CD4-positive, alpha-beta T cell treated with Interleukin-4 for 1 hour (primary cell): Measurements from ENCODE around the gene SPEM1.

ENCODE experiments used
- DNase-seq, 2 donors: peaks; one replicate each; pipeline ENCODE4 v3.0.0-alpha.2; 2020 to 2022

The SPEM1 gene

GRCh38 chr17:7423679-7424078 is 3.6 kb downstream of the SPEM1 start:
- DNase-seq: no peak

- DNase-seq: no peak
Measured at GRCh38 chr17:7425316-7425715, 5.2 kb downstream of the SPEM1 start, which contains the start of gene SPEM2. SPEM2 (plus strand) TSS chr17:7425616; CDS start chr17:7425689, 73 bp downstream.

GRCh38 chr17:7425756-7426155 is 5.6 kb downstream of the SPEM1 start:
- DNase-seq: no peak

- DNase-seq: no peak
Measured at GRCh38 chr17:7426203-7426863, 6.2 kb downstream of the SPEM1 start.

- no peak for DNase-seq
Measured at GRCh38 chr17:7426896-7427489, 6.9 kb downstream of the SPEM1 start.

- DNase-seq: no peak
Measured at GRCh38 chr17:7427549-7427948, 7.4 kb downstream of the SPEM1 start.

- no peak for DNase-seq
Measured at GRCh38 chr17:7428557-7428956, 8.4 kb downstream of the SPEM1 start, which contains the start of gene SPEM3. SPEM3 (plus strand) TSS chr17:7428857; CDS start chr17:7428903, 46 bp downstream.

- DNase-seq: no peak
Measured at GRCh38 chr17:7429722-7430121, 9.6 kb downstream of the SPEM1 start.

- DNase-seq: no peak
Measured at GRCh38 chr17:7431231-7431630, 11.1 kb downstream of the SPEM1 start.

GRCh38 chr17:7432296-7432695 is 12.2 kb downstream of the SPEM1 start:
- DNase-seq: no peak

GRCh38 chr17:7435676-7436555 is 15.8 kb downstream of the SPEM1 start:
- DNase-seq: peak; percentile 49 to 63

- DNase-seq: peak; percentile 82 to 83
Measured at GRCh38 chr17:7436556-7437368, 16.6 kb downstream of the SPEM1 start.

- DNase-seq: no peak
Measured at GRCh38 chr17:7437369-7437863, 17.3 kb downstream of the SPEM1 start.

GRCh38 chr17:7437950-7438614 is 18.0 kb downstream of the SPEM1 start:
- DNase-seq: peak; percentile 53 to 64

- DNase-seq: no peak
Measured at GRCh38 chr17:7438656-7439460, 18.7 kb downstream of the SPEM1 start.

- DNase-seq: no peak
Measured at GRCh38 chr17:7439462-7440112, 19.5 kb downstream of the SPEM1 start, which contains the start of gene FGF11. FGF11 (plus strand) TSS chr17:7439512; CDS start chr17:7439621, 109 bp downstream.

- DNase-seq: peak in 1 of 2 donors; percentile 27
Measured at GRCh38 chr17:7440113-7440833, 20.1 kb downstream of the SPEM1 start.

GRCh38 chr17:7440834-7441195 is 20.7 kb downstream of the SPEM1 start:
- no peak for DNase-seq

GRCh38 chr17:7441266-7441665 is 21.1 kb downstream of the SPEM1 start:
- no peak for DNase-seq

GRCh38 chr17:7442142-7442541 is 22.0 kb downstream of the SPEM1 start:
- DNase-seq: no peak
